Measurements from ENCODE around the gene FBLIM1.
A peak's percentile ranks its signal among the peaks of the same experiment; 100 is the strongest.

The FBLIM1 gene

DNA sequence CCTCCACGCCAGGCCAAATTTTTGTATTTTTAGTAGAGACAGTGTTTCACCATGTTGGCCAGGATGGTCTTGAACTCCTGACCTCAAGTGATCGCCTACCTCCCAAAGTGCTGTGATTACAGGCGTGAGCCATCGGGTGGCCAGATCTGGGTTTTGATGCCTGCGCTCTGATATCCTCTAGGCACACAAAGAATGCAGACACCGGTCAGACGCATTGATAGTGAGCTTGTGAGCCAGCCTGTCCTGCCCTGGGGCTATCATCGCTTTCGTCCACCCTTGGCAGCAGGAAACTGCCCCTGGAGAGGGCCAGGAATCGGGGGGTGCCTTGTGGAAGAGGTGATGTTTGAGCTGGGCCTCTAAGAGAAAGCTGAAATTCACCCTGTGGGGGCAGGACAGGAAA, 4.0 kb downstream of the FBLIM1 start:
- in situ Hi-C loops (cut with HindIII; ENCODE audit: low pct_ligation_motif_present, low sequenced_read_pairs): no loop called here
- Histone ChIP-seq H3K4me3 (ENCODE audit: low read depth, low read length) (no peak overlapping the region), H3K27ac (no peak overlapping the region), H3K36me3 (replicated peaks) (peaks cover 18% of the 10 kb centered on the region), H3K27me3 (replicated peaks) (no peaks in the 10 kb centered on the region)
- DNase-seq: no peak
- TF ChIP-seq, protein P1, sequence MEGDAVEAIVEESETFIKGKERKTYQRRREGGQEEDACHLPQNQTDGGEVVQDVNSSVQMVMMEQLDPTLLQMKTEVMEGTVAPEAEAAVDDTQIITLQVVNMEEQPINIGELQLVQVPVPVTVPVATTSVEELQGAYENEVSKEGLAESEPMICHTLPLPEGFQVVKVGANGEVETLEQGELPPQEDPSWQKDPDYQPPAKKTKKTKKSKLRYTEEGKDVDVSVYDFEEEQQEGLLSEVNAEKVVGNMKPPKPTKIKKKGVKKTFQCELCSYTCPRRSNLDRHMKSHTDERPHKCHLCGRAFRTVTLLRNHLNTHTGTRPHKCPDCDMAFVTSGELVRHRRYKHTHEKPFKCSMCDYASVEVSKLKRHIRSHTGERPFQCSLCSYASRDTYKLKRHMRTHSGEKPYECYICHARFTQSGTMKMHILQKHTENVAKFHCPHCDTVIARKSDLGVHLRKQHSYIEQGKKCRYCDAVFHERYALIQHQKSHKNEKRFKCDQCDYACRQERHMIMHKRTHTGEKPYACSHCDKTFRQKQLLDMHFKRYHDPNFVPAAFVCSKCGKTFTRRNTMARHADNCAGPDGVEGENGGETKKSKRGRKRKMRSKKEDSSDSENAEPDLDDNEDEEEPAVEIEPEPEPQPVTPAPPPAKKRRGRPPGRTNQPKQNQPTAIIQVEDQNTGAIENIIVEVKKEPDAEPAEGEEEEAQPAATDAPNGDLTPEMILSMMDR (IDR thresholded peaks at IDR 0.05; ENCODE audit: low read depth, low read length, missing control alignments): no peak

DNA sequence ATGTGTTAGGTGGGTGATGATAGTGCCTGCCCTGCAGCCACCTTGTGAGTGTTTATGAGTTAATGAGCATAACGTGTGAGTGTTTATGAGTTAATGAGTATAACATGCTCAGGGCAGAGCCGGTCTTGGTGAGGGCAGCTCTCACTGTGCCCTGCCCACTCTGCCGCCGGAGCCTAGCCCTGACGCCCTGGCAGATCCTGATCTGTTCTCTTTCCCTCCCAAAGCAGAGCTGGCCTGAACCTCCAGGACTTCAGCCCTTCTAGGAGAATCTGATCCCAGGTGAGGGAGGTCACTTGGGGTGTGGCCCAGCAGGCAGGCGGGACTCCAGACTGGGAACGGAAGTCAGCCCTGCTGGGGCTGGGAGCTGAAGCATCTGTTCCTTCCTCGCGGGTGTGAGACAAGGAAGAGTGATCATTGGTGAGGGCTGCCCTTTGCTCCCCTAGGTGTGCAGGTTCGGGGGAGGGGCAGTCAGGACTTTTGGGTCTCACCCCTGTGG, 5.7 kb downstream of the FBLIM1 start:
- H3K4me3 ChIP-seq (ENCODE audit: low read depth, low read length): no peak overlapping the region
- no peak for DNase-seq
- no peaks in the 10 kb centered on the region for H3K27me3 ChIP-seq (replicated peaks)
- H3K27ac ChIP-seq: no peak overlapping the region
- in situ Hi-C loops (cut with HindIII; ENCODE audit: low pct_ligation_motif_present, low sequenced_read_pairs): no loop called here
- peaks cover 35% of the 10 kb centered on the region for H3K36me3 ChIP-seq (replicated peaks)
- TF ChIP-seq, protein P1 (IDR thresholded peaks at IDR 0.05; ENCODE audit: low read depth, low read length, missing control alignments): no peak

GRCh38 chr1:15764890-15765289, 6.3 kb downstream of the FBLIM1 start:
- H3K36me3 ChIP-seq (replicated peaks): peaks cover 39% of the 10 kb centered on the region
- in situ Hi-C loops (cut with HindIII; ENCODE audit: low pct_ligation_motif_present, low sequenced_read_pairs): no loop called here
- H3K27me3 ChIP-seq (replicated peaks): no peaks in the 10 kb centered on the region
- no peak overlapping the region for H3K4me3 ChIP-seq (ENCODE audit: low read depth, low read length)
- no peak for DNase-seq
- TF ChIP-seq, protein P1 (IDR thresholded peaks at IDR 0.05; ENCODE audit: low read depth, low read length, missing control alignments): no peak
- no peak overlapping the region for H3K27ac ChIP-seq

DNA sequence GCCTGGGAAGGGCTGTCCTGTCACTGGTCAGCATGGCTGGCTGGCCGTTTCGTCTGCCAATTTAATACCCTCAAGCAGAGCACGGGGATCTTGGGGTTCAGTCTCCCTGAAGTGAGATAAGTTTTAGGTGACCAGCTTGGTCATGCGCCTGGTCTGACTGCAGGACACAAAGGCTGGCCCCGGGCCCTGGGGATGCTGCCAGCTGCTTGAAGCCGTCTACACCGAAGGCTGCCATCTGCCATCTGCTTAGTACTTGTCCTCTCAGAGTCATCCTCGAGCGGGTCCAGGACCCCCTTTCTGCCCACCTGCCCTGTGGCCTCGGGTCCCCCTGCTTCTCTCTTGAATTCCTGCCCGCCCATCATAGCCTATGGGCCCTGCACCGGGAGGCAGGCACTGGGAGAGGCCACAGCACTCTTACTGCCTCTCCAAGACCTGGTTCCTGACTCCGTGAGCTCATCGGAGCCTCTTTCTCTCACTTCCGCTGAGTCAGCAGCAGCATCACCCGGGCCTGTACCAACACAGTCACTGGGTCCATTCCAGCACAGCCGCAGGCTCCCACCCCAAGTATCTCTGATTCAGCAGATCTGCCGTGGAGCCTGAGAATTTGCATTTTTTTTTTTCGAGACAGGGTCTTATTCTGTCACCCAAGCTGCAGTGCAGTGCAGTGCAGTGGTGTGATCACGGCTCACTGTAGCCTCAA, 7.0 kb downstream of the FBLIM1 start:
- H3K36me3 ChIP-seq (replicated peaks): peaks cover 46% of the 10 kb centered on the region
- peak; percentile 55 for DNase-seq

GRCh38 chr1:15767941-15768340, 9.3 kb downstream of the FBLIM1 start:
- no peak overlapping the region for H3K27ac ChIP-seq
- no peak overlapping the region for H3K4me3 ChIP-seq (ENCODE audit: low read depth, low read length)
- DNase-seq: no peak
- in situ Hi-C loops (cut with HindIII; ENCODE audit: low pct_ligation_motif_present, low sequenced_read_pairs): no loop called here
- H3K27me3 ChIP-seq (replicated peaks): no peaks in the 10 kb centered on the region
- H3K36me3 ChIP-seq (replicated peaks): peaks cover 67% of the 10 kb centered on the region
- TF ChIP-seq, protein P1 (IDR thresholded peaks at IDR 0.05; ENCODE audit: low read depth, low read length, missing control alignments): no peak

More for the DNA sequence above, 7.0 kb downstream of the FBLIM1 start:
- Histone ChIP-seq H3K4me3 (ENCODE audit: low read depth, low read length) (no peak overlapping the region), H3K27me3 (replicated peaks) (no peaks in the 10 kb centered on the region), H3K27ac (no peak overlapping the region)
- in situ Hi-C loops (cut with HindIII; ENCODE audit: low pct_ligation_motif_present, low sequenced_read_pairs): no loop called here
- TF ChIP-seq, protein P1 (IDR thresholded peaks at IDR 0.05; ENCODE audit: low read depth, low read length, missing control alignments): no peak

DNA sequence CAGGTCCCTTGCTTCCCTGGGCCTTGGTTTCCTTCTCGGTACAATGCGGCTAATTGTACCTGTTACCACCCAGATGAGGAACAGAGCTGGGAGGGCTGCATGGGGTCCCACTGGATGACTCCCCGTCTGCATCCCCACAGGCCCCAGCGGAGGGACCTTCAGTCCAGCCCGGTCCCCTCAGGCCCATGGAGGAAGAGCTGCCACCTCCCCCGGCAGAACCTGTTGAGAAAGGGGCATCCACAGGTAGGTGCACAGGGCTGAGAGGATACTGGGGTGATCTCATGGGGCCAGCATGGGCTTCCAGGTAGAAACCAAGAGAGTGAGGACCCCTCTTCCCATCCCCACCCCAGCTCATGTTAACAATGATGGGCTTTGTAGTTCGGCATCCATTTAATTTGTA, 9.8 kb downstream of the FBLIM1 start:
- no peak overlapping the region for H3K4me3 ChIP-seq (ENCODE audit: low read depth, low read length)
- H3K27me3 ChIP-seq (replicated peaks): no peaks in the 10 kb centered on the region
- no peak for DNase-seq
- TF ChIP-seq, protein P1 (IDR thresholded peaks at IDR 0.05; ENCODE audit: low read depth, low read length, missing control alignments): no peak
- in situ Hi-C loops (cut with HindIII; ENCODE audit: low pct_ligation_motif_present, low sequenced_read_pairs): no loop called here
- no peak overlapping the region for H3K27ac ChIP-seq
- peaks cover 71% of the 10 kb centered on the region for H3K36me3 ChIP-seq (replicated peaks)
